IMR-90 (cell line): ENCODE measurements around the gene KLHL28. TPM values are rescaled to one million over a fixed set of nuclear protein-coding genes. Genes with fewer than 3 reads are reported as not detected.

Source experiments
- ATAC-seq: fragments of 200-7000 bp; cut with Tn5 transposase; 2 replicates; pipeline ENCODE4 v1.9.1; 2020; ENCODE audit warnings: low read depth, mild to moderate bottlenecking, moderate library complexity
- BruUV-seq: library from RNA; stranded (reverse); fragments of 400-500 nt; replicated peaks from 2 replicates; lab custom pipeline; 2021; lab: Mats Ljungman, UMichigan
- CTCF ChIA-PET: fragments of 300-600 bp; formaldehyde crosslinking; extraction: SDS; loops from one replicate; lab custom pipeline; 2021; ENCODE audit warnings: antibody characterized with exemption; lab: Yijun Ruan, JAX
- POLR2A ChIA-PET: fragments of 300-600 bp; sonication (Branson Sonifier 250); formaldehyde crosslinking; loops from one replicate; lab custom pipeline; 2022; ENCODE audit warnings: antibody characterized with exemption; ENCODE audit not compliant: unreplicated experiment; lab: Charles Lee
- DNase-seq: peaks from one replicate; pipeline ENCODE4 v3.0.0; 2013
- H2AFZ ChIP-seq: replicated peaks from 2 replicates; pipeline ENCODE3; 2013; ENCODE audit warnings: low read length, mild to moderate bottlenecking; ENCODE audit not compliant: poor library complexity
- H2AK5ac ChIP-seq: 2 replicates; pipeline ENCODE4 v1.6.1; 2013; ENCODE audit warnings: low read depth, low read length, inconsistent platforms
- H2AK9ac ChIP-seq: replicated peaks from 2 replicates; pipeline ENCODE3; 2013; ENCODE audit warnings: mild to moderate bottlenecking, low read depth, low read length, moderate library complexity; ENCODE audit not compliant: poor library complexity
- H2BK120ac ChIP-seq: 2 replicates; pipeline ENCODE4 v1.6.1; 2013; ENCODE audit warnings: low read depth, low read length, inconsistent platforms
- H2BK15ac ChIP-seq: 3 replicates; pipeline ENCODE4 v1.6.1; 2013; ENCODE audit warnings: low read depth, low read length, inconsistent platforms
- H2BK20ac ChIP-seq: 2 replicates; pipeline ENCODE4 v1.6.1; 2013; ENCODE audit warnings: low read depth, mild to moderate bottlenecking, inconsistent platforms, low read length, moderate library complexity
- H2BK5ac ChIP-seq: 2 replicates; pipeline ENCODE4 v1.6.1; 2013; ENCODE audit warnings: mild to moderate bottlenecking, low read depth, low read length, inconsistent platforms; ENCODE audit not compliant: poor library complexity, severe bottlenecking
- H3K14ac ChIP-seq: replicated peaks from 2 replicates; pipeline ENCODE4 v1.6.1; 2013; ENCODE audit warnings: low read depth, low read length, inconsistent platforms
- H3K18ac ChIP-seq: 2 replicates; pipeline ENCODE4 v1.6.1; 2013; ENCODE audit warnings: low read depth, low read length, control low read depth
- H3K23ac ChIP-seq: 2 replicates; pipeline ENCODE4 v1.6.1; 2013; ENCODE audit warnings: low read depth, low read length, inconsistent platforms
- H3K27ac ChIP-seq: 2 replicates; pipeline ENCODE4 v1.5.1; 2013; ENCODE audit warnings: mild to moderate bottlenecking, control low read depth, low read length; ENCODE audit not compliant: insufficient read depth
- H3K27me3 ChIP-seq: 2 replicates; pipeline ENCODE4 v1.6.1; 2013; ENCODE audit warnings: low read length; ENCODE audit not compliant: control insufficient read depth, insufficient read depth
- H3K36me3 ChIP-seq: 2 replicates; pipeline ENCODE4 v1.6.1; 2013; ENCODE audit warnings: low read length, mixed read lengths; ENCODE audit not compliant: control insufficient read depth, insufficient read depth
- H3K4ac ChIP-seq: 2 replicates; pipeline ENCODE4 v1.6.1; 2013; ENCODE audit warnings: low read depth, low read length, inconsistent platforms
- H3K4me1 ChIP-seq: 2 replicates; pipeline ENCODE4 v1.6.1; 2013; ENCODE audit warnings: low read length, mixed read lengths; ENCODE audit not compliant: control insufficient read depth, insufficient read depth
- H3K4me2 ChIP-seq: 2 replicates; pipeline ENCODE4 v1.6.1; 2013; ENCODE audit warnings: low read depth, mild to moderate bottlenecking, control low read depth, low read length, moderate library complexity
- H3K4me3 ChIP-seq: 2 replicates; pipeline ENCODE4 v1.5.1; 2013; ENCODE audit warnings: low read depth, mild to moderate bottlenecking, control low read depth, low read length, moderate library complexity; ENCODE audit not compliant: insufficient read depth
- H3K56ac ChIP-seq: 2 replicates; pipeline ENCODE4 v1.6.1; 2013; ENCODE audit warnings: low read length, inconsistent platforms; ENCODE audit not compliant: insufficient read depth; ENCODE audit errors: extremely low read depth
- H3K79me1 ChIP-seq, 2 experiments: 2 replicates each; pipeline ENCODE4 v1.6.1; 2013; ENCODE audit warnings: low read length in 2 of 2, inconsistent platforms in 1 of 2, low read depth in 1 of 2
- H3K9ac ChIP-seq: 2 replicates; pipeline ENCODE4 v1.6.1; 2013; ENCODE audit warnings: low read depth, low read length, control low read depth
- H3K9me1 ChIP-seq: 2 replicates; pipeline ENCODE4 v1.6.1; 2013; ENCODE audit warnings: low read length, inconsistent platforms; ENCODE audit not compliant: insufficient read depth
- H3K9me3 ChIP-seq: 2 replicates; pipeline ENCODE4 v1.6.1; 2013; ENCODE audit warnings: low read length; ENCODE audit not compliant: control insufficient read depth, insufficient read depth
- H4K20me1 ChIP-seq: 2 replicates; pipeline ENCODE4 v1.6.1; 2013; ENCODE audit warnings: low read length, inconsistent platforms; ENCODE audit not compliant: insufficient read depth
- H4K5ac ChIP-seq: 2 replicates; pipeline ENCODE4 v1.6.1; 2013; ENCODE audit warnings: mild to moderate bottlenecking, low read depth, low read length, control low read depth
- H4K8ac ChIP-seq, 2 experiments: 2 replicates each; pipeline ENCODE4 v1.6.1; 2013; ENCODE audit warnings: low read depth in 2 of 2, low read length in 2 of 2, control low read depth in 1 of 2, inconsistent platforms in 1 of 2
- H4K91ac ChIP-seq: 2 replicates; pipeline ENCODE4 v1.6.1; 2013; ENCODE audit warnings: low read depth, low read length, inconsistent platforms; ENCODE audit not compliant: insufficient read depth
- NFE2L2 ChIP-seq: fragments of 150-350 bp; IDR thresholded peaks from 2 replicates; pipeline ENCODE4 v1.6.1; 2016; ENCODE audit warnings: low read depth, mild to moderate bottlenecking, low read length
- WGBS, 2 experiments: methylation state at CpG; one replicate each; pipeline versions ENCODE4 v1.1.5 to v1.1.7; 2013; ENCODE audit warnings: missing lambda C conversion rate in 2 of 2; ENCODE audit not compliant: insufficient read length in 1 of 2; ENCODE audit errors: extremely low coverage in 2 of 2; 5-methylcytosine and 5-hydroxymethylcytosine counted together
- dilution Hi-C: fragments of 300-500 bp; cut with HindIII; formaldehyde crosslinking; loops from one replicate; pipeline ENCODE4 v1.14.3; 2018; ENCODE audit warnings: low sequenced_read_pairs; ENCODE audit not compliant: unreplicated experiment
- in situ Hi-C: fragments of 300-500 bp; cut with MboI; formaldehyde crosslinking; loops from 3 replicates; pipeline ENCODE4 v1.14.3; 2019; ENCODE audit warnings: low sequenced_read_pairs, inconsistent platforms, mixed read lengths
- intact Hi-C: fragments of 100-400 bp; cut with micrococcal nuclease; formaldehyde crosslinking; loops from 2 replicates; pipeline ENCODE4 v1.10.0; 2022
- polyA plus RNA-seq, 3 experiments: library from polyadenylated mRNA; depleted of rRNA; stranded (reverse); fragments of >200 nt; gene quantifications; 2 replicates each; pipeline ENCODE4 v1.2.3, GENCODE V29; 2012; ENCODE audit warnings: low replicate concordance in 1 of 3
- total RNA-seq: library from RNA; depleted of rRNA; stranded (reverse); fragments of >200 nt; gene quantifications from 2 replicates; pipeline ENCODE4 v1.2.3, GENCODE V29; 2012

The KLHL28 gene
- total and polyA plus RNA-seq, 2 of the 4 experiments (the other 2 are of a cell fraction), result 2.9 to 7.7 TPM

- H2AFZ ChIP-seq, result no peak overlapping the region
- H4K5ac ChIP-seq, result no peak overlapping the region
- DNase-seq (no peak), ATAC-seq (no peak)
- peaks cover 18% of the 10 kb centered on the region for H4K20me1 ChIP-seq
- H2AK5ac ChIP-seq, result no peak overlapping the region
- no peak overlapping the region for H4K8ac ChIP-seq
- H3K27me3 ChIP-seq, result no peaks in the 10 kb centered on the region
- H2BK20ac ChIP-seq, result no peak overlapping the region
- peak overlapping the region; percentile 18; the same call in 1 of the 2 replicates for H3K4me3 ChIP-seq
- no peak overlapping the region for H2BK120ac ChIP-seq
- no peak for TF ChIP-seq NFE2L2
- ChIA-PET POLR2A (no interaction called here), CTCF (interaction anchor here (1.1 kb wide), 1 partner anchor 9 kb away, joined by 5 read pairs; no protein-coding TSS in a partner anchor)
- H3K4me2 ChIP-seq, result peak overlapping the region; percentile 88
- H3K9ac ChIP-seq, result no peak overlapping the region
- H4K91ac ChIP-seq, result no peak overlapping the region
- no peak overlapping the region for H3K18ac ChIP-seq
- no peak overlapping the region for H2BK5ac ChIP-seq
- 0 out of 2 replicates have a peak overlapping the region, but pooled peaks have one; percentile 5 for H3K23ac ChIP-seq
- no peak overlapping the region for H3K27ac ChIP-seq
- H2AK9ac ChIP-seq, result no peak overlapping the region
- no peak overlapping the region for H2BK15ac ChIP-seq
- intact Hi-C loops (no loop called here), dilution Hi-C loops (no loop called here), in situ Hi-C loops (loop anchor here (10.0 kb wide), 1 partner anchor 168 kb away; the partner anchor contains the start of genes FANCM and FKBP3)
- H3K4me1 ChIP-seq, result peaks cover 3% of the 10 kb centered on the region; the same call in 1 of the 2 replicates
- H3K4ac ChIP-seq, result no peak overlapping the region
- no TSS peak for BruUV-seq
- no peak overlapping the region; the same call in 1 of the 2 replicates for H3K14ac ChIP-seq
- no peaks in the 10 kb centered on the region for H3K9me3 ChIP-seq
- no peaks in the 10 kb centered on the region for H3K36me3 ChIP-seq
- no CpG with 5 or more reads among the region's 4 CpGs for WGBS, 2 experiments
- H3K79me1 ChIP-seq, result peaks cover 11 to 44% of the 10 kb centered on the region in 2 experiments
- H3K9me1 ChIP-seq, result no peaks in the 10 kb centered on the region
- H3K56ac ChIP-seq, result no peak overlapping the region
These were observed 5.0 kb upstream of the KLHL28 start for GRCh38 chr14:44966601-44967336.
